Measurements from ENCODE around the gene CCL4L2. TPM values are rescaled to one million over a fixed set of nuclear protein-coding genes. Genes with fewer than 3 reads are reported as not detected.
A peak's percentile ranks its signal among the peaks of the same experiment; 100 is the strongest.
"Not testable (repeated sequence)": the region's sequence is repeated elsewhere in the genome, so short reads cannot be mapped to it uniquely, and the experiment has no call there.

CCL4L2 gene
- 0.21 TPM in 1 of 2 replicates, not detected in the other for polyA plus RNA-seq (2013)

DNA sequence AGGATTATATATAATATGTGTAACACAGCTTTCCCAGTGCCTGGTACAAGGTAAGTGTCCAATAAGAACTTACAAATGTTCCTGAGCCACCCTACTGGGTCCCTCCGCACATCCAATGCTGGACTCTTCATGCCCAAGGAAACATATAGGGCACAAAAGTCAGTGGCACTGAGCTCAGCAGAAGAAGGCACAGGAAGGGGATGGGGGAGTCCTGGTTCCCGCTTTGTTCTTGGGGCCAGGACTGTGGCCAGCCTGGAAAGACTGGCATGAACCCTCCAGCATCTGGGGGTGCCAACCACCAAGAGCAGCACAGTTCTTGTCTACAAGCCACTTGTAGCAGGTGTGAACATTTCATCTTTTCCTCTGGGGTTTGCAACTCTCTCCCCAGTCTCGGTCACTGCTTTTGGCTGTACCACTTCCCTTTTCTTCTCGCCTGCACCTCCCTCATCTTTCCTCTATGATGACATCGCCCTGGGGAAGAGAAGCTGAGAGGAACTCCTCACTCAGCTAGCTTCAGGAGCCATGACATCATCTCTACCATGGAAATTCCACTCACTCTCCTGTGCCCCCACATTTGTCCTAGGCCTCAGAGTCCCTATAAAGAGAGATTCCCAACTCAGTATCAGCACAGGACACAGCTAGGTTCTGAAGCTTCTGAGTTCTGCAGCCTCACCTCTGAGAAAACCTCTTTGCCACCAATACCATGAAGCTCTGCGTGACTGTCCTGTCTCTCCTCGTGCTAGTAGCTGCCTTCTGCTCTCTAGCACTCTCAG lies at the start of gene CCL4L2:
CCL4L2 (plus strand) TSS at position 625 of the 773 bp plus-strand sequence.
- H2BK120ac ChIP-seq (ENCODE audit: insufficient read depth, low read length, poor library complexity); H3K27me3 ChIP-seq (ENCODE audit: insufficient read depth, low read length); H4K12ac ChIP-seq (ENCODE audit: low read depth, low read length); H3K9ac ChIP-seq (ENCODE audit: low read length); H2BK12ac ChIP-seq (ENCODE audit: low read length); H3K36me3 ChIP-seq (ENCODE audit: control insufficient read depth in 1 of 2, insufficient read depth in 2 of 2, low read length in 2 of 2); H3K4me1 ChIP-seq (ENCODE audit: control insufficient read depth in 1 of 2, insufficient read depth in 2 of 2, low read length in 2 of 2); H3K14ac ChIP-seq (ENCODE audit: low read length); H3K79me1 ChIP-seq (ENCODE audit: low read length); H2AFZ ChIP-seq (ENCODE audit: insufficient read depth, low read length, poor library complexity); H3K18ac ChIP-seq (ENCODE audit: low read length); H2AK5ac ChIP-seq (ENCODE audit: low read length); H4K8ac ChIP-seq (ENCODE audit: low read depth, low read length); H3K4me2 ChIP-seq (ENCODE audit: low read length); H3K23ac ChIP-seq (ENCODE audit: low read length); H2BK5ac ChIP-seq (ENCODE audit: low read depth, low read length, poor library complexity); H3K27ac ChIP-seq (ENCODE audit: low read depth, low read length); H4K91ac ChIP-seq (ENCODE audit: low read depth, low read length); H3K9me3 ChIP-seq (ENCODE audit: insufficient read depth, low read depth, low read length); H3K79me2 ChIP-seq (ENCODE audit: control insufficient read depth, insufficient read depth, low read length, poor library complexity); H3K4ac ChIP-seq (ENCODE audit: low read depth, low read length): not testable (repeated sequence)
- peak in 1 of 2 donors; percentile 31 for DNase-seq
- WGBS (ENCODE audit: extremely low coverage, insufficient coverage, insufficient read length), result no CpG with 5 or more reads among the region's 7 CpGs
- peak within 1 kb of the TSS; percentile 6 for H3K4me3 ChIP-seq (ENCODE audit: low read depth, low read length)

DNA sequence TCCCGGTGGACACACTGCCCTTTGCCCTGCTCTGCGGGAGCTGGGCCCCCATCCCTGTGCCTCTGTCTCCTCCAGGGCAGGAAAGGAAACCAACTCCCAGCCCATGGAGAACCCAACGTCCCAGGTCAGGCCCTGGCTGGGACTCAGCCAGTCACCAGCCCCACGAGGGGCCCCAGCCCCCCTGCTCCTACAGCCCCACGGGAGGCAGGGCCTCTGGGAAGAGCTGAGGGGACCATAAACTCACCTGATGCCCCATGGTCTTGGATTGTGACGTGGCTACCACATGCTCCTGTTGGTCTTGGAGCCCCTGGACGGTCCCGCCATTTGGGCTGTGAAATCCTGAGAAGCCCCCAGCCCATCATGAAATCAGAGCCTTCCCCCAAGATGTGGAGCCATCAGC lies 42.0 kb upstream of the CCL4L2 start:
- H3K79me1 ChIP-seq (ENCODE audit: low read length); H4K91ac ChIP-seq (ENCODE audit: low read depth, low read length); H2AK5ac ChIP-seq (ENCODE audit: low read length); H3K79me2 ChIP-seq (ENCODE audit: control insufficient read depth, insufficient read depth, low read length, poor library complexity); H2BK5ac ChIP-seq (ENCODE audit: low read depth, low read length, poor library complexity); H3K9ac ChIP-seq (ENCODE audit: low read length); H3K27me3 ChIP-seq (ENCODE audit: insufficient read depth, low read length); H3K4ac ChIP-seq (ENCODE audit: low read depth, low read length); H4K8ac ChIP-seq (ENCODE audit: low read depth, low read length); H3K9me3 ChIP-seq (ENCODE audit: insufficient read depth, low read depth, low read length); H4K12ac ChIP-seq (ENCODE audit: low read depth, low read length); H3K4me1 ChIP-seq (ENCODE audit: control insufficient read depth in 1 of 2, insufficient read depth in 2 of 2, low read length in 2 of 2); H3K36me3 ChIP-seq (ENCODE audit: control insufficient read depth in 1 of 2, insufficient read depth in 2 of 2, low read length in 2 of 2); H3K23ac ChIP-seq (ENCODE audit: low read length); DNase-seq; H3K18ac ChIP-seq (ENCODE audit: low read length); H3K4me2 ChIP-seq (ENCODE audit: low read length); H2BK120ac ChIP-seq (ENCODE audit: insufficient read depth, low read length, poor library complexity); H3K27ac ChIP-seq (ENCODE audit: low read depth, low read length); H3K14ac ChIP-seq (ENCODE audit: low read length); H2BK12ac ChIP-seq (ENCODE audit: low read length); H2AFZ ChIP-seq (ENCODE audit: insufficient read depth, low read length, poor library complexity); H3K4me3 ChIP-seq (ENCODE audit: low read depth, low read length): not testable (repeated sequence)
- WGBS (ENCODE audit: extremely low coverage, insufficient coverage, insufficient read length), result no CpG with 5 or more reads among the region's 8 CpGs

DNA sequence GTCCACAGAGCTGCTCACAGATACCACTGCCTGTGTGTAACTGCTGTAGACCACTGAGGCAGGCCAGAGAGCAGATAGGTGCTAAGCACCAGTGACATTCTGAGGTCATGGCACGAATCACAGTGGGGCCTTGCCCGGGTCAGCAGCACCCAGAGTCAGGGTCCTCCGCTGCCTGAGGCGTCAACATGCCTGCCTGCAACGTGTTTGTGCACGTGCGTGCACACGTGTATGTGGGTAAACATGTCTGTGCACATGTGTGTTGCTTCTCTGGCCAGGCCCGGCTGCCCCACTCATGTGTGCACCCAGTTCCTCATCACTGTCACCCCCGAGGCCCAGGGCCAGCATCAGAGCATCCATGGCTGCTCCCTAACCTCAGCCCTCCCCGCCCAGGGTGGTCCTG lies 34.3 kb upstream of the CCL4L2 start, which contains the start of gene TBC1D3B:
TBC1D3B (minus strand) TSS at position 101 of the 400 bp plus-strand sequence. CDS start 1,586 bp downstream, outside the sequence.
- not testable (repeated sequence) for H2AK5ac ChIP-seq (ENCODE audit: low read length)

DNA sequence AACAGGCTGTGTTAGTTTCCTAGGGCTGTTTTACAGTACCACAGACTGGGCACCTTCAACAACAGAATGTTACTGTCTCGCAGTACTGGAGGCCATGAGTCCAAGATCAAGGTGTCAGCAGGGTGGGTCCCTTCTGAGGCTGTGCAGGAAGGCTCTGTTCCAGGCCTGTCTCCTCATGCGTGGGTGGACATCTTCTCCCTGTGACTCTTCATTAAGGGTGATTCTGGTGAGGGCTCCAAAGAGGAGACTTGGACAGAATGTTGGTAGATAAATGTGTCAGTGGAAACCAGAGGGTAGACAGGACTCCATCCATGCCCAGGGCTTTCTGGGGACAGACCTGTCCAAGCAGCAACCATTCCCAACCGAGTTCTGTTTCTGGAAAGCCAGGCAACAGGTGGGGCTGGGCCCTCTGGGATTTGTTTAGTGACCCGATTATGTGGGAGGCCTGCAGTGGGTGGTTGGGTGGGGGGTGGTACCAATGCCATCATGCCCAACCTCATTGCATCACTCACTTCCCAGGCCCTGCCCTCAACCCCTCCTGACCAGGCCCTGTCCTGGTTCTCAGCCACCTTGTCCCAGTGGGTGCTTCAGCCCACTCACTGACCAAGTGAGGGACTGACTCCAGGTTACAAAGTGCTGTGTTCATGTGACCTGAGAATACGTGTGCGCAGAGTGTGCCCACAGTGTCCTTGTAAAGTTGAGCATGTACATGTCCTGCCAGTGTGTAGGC lies 29.3 kb upstream of the CCL4L2 start:
- H2BK5ac ChIP-seq (ENCODE audit: low read depth, low read length, poor library complexity); H2BK120ac ChIP-seq (ENCODE audit: insufficient read depth, low read length, poor library complexity); H2BK12ac ChIP-seq (ENCODE audit: low read length); H2AK5ac ChIP-seq (ENCODE audit: low read length); H3K23ac ChIP-seq (ENCODE audit: low read length); H4K8ac ChIP-seq (ENCODE audit: low read depth, low read length); H4K12ac ChIP-seq (ENCODE audit: low read depth, low read length); H3K4me2 ChIP-seq (ENCODE audit: low read length); H3K14ac ChIP-seq (ENCODE audit: low read length); H3K9me3 ChIP-seq (ENCODE audit: insufficient read depth, low read depth, low read length); H2AFZ ChIP-seq (ENCODE audit: insufficient read depth, low read length, poor library complexity); H3K4me1 ChIP-seq (ENCODE audit: control insufficient read depth in 1 of 2, insufficient read depth in 2 of 2, low read length in 2 of 2); H3K9ac ChIP-seq (ENCODE audit: low read length); H3K18ac ChIP-seq (ENCODE audit: low read length); H3K36me3 ChIP-seq (ENCODE audit: control insufficient read depth in 1 of 2, insufficient read depth in 2 of 2, low read length in 2 of 2); H3K4ac ChIP-seq (ENCODE audit: low read depth, low read length); H4K91ac ChIP-seq (ENCODE audit: low read depth, low read length); H3K27me3 ChIP-seq (ENCODE audit: insufficient read depth, low read length); H3K79me2 ChIP-seq (ENCODE audit: control insufficient read depth, insufficient read depth, low read length, poor library complexity); H3K4me3 ChIP-seq (ENCODE audit: low read depth, low read length); H3K27ac ChIP-seq (ENCODE audit: low read depth, low read length); DNase-seq: not testable (repeated sequence)
- no CpG with 5 or more reads among the region's 6 CpGs for WGBS (ENCODE audit: extremely low coverage, insufficient coverage, insufficient read length)
- peaks cover 10% of the 10 kb centered on the region for H3K79me1 ChIP-seq (ENCODE audit: low read length)

More for the DNA sequence above, 34.3 kb upstream of the CCL4L2 start, which contains the start of gene TBC1D3B:
- not testable (repeated sequence) for H4K8ac ChIP-seq (ENCODE audit: low read depth, low read length); H3K4ac ChIP-seq (ENCODE audit: low read depth, low read length); H3K9me3 ChIP-seq (ENCODE audit: insufficient read depth, low read depth, low read length); H3K4me3 ChIP-seq (ENCODE audit: low read depth, low read length); H3K27ac ChIP-seq (ENCODE audit: low read depth, low read length); H3K23ac ChIP-seq (ENCODE audit: low read length); H2AFZ ChIP-seq (ENCODE audit: insufficient read depth, low read length, poor library complexity); H2BK120ac ChIP-seq (ENCODE audit: insufficient read depth, low read length, poor library complexity); H3K36me3 ChIP-seq (ENCODE audit: control insufficient read depth in 1 of 2, insufficient read depth in 2 of 2, low read length in 2 of 2); H3K79me2 ChIP-seq (ENCODE audit: control insufficient read depth, insufficient read depth, low read length, poor library complexity); H3K79me1 ChIP-seq (ENCODE audit: low read length); H4K12ac ChIP-seq (ENCODE audit: low read depth, low read length); H3K4me1 ChIP-seq (ENCODE audit: control insufficient read depth in 1 of 2, insufficient read depth in 2 of 2, low read length in 2 of 2); H3K14ac ChIP-seq (ENCODE audit: low read length); H2BK5ac ChIP-seq (ENCODE audit: low read depth, low read length, poor library complexity); H3K18ac ChIP-seq (ENCODE audit: low read length); H3K9ac ChIP-seq (ENCODE audit: low read length); DNase-seq; H2BK12ac ChIP-seq (ENCODE audit: low read length); H3K4me2 ChIP-seq (ENCODE audit: low read length); H4K91ac ChIP-seq (ENCODE audit: low read depth, low read length); H3K27me3 ChIP-seq (ENCODE audit: insufficient read depth, low read length)
- WGBS (ENCODE audit: extremely low coverage, insufficient coverage, insufficient read length), result no CpG with 5 or more reads among the region's 11 CpGs

Measured in trophoblast cell (in vitro differentiated cells and primary cell).